NCI-H146 treated with DMSO at 0.1 percent for 48 hours (cell line): Measurements from ENCODE around the gene GCLC.
"Not testable (repeated sequence)": the region's sequence is repeated elsewhere in the genome, so short reads cannot be mapped to it uniquely, and the experiment has no call there.

Experiments
- DNase-seq: peaks from one replicate; lab custom pipeline; 2025; ENCODE audit not compliant: unreplicated experiment; lab: John Stamatoyannopoulos, UW

Gene GCLC

GRCh38 chr6:53495506-53496499 is 49.1 kb downstream of the GCLC start:
- no peak for DNase-seq

GRCh38 chr6:53494076-53494475 is 50.8 kb downstream of the GCLC start:
- DNase-seq, result no peak

- no peak for DNase-seq
These were observed 51.3 kb downstream of the GCLC start for GRCh38 chr6:53493635-53494025.

- DNase-seq, result peak; percentile 47
These were observed 51.9 kb downstream of the GCLC start for GRCh38 chr6:53492860-53493634.

GRCh38 chr6:53487080-53487479 is 57.8 kb downstream of the GCLC start:
- DNase-seq, result no peak

GRCh38 chr6:53486679-53487078 is 58.2 kb downstream of the GCLC start:
- no peak for DNase-seq

GRCh38 chr6:53484476-53485280 is 60.2 kb downstream of the GCLC start:
- peak; percentile 53 for DNase-seq

- DNase-seq, result no peak
These were observed 61.2 kb downstream of the GCLC start for GRCh38 chr6:53483423-53484353.

GRCh38 chr6:53481323-53481722 is 63.6 kb downstream of the GCLC start:
- no peak for DNase-seq

GRCh38 chr6:53480774-53481173 is 64.1 kb downstream of the GCLC start:
- DNase-seq, result not testable (repeated sequence)

- DNase-seq, result no peak
These were observed 65.0 kb downstream of the GCLC start for GRCh38 chr6:53479871-53480270.

GRCh38 chr6:53476964-53477363 is 67.9 kb downstream of the GCLC start:
- no peak for DNase-seq

GRCh38 chr6:53474010-53474409 is 70.9 kb downstream of the GCLC start:
- no peak for DNase-seq

- DNase-seq, result no peak
These were observed 75.7 kb downstream of the GCLC start for GRCh38 chr6:53469163-53469562.

- DNase-seq, result no peak
These were observed 78.6 kb downstream of the GCLC start for GRCh38 chr6:53466257-53466656.

- DNase-seq, result no peak
These were observed 79.2 kb downstream of the GCLC start for GRCh38 chr6:53465732-53466131.

GRCh38 chr6:53464927-53465460 is 79.9 kb downstream of the GCLC start:
- DNase-seq, result no peak

- no peak for DNase-seq
These were observed 80.4 kb downstream of the GCLC start for GRCh38 chr6:53464483-53464882.

GRCh38 chr6:53461696-53462095 is 83.2 kb downstream of the GCLC start:
- peak; percentile 70 for DNase-seq
